ENCODE measurements around the gene RAB6A.

RAB6A gene

GRCh38 chr11:73645972-73646631, 114.8 kb downstream of the RAB6A start, which contains the start of gene PLEKHB1:
Gene PLEKHB1 (plus strand): TSS chr11:73646581. CDS start chr11:73646609, 28 bp downstream.
- no peak for TF ChIP-seq CTCF (IDR thresholded peaks at IDR 0.05; ENCODE audit: insufficient read depth, low read depth, low read length, missing control alignments)
- H3K4me3 ChIP-seq (ENCODE audit: low read depth, low read length): no peak within 1 kb of the TSS
- DNase-seq (ENCODE audit: low read depth): no peak

GRCh38 chr11:73645121-73645969, 115.5 kb downstream of the RAB6A start:
- TF ChIP-seq CTCF (IDR thresholded peaks at IDR 0.05; ENCODE audit: insufficient read depth, low read depth, low read length, missing control alignments): no peak
- H3K4me3 ChIP-seq (ENCODE audit: low read depth, low read length): no peak overlapping the region
- no peak for DNase-seq (ENCODE audit: low read depth)

- no peak overlapping the region for H3K4me3 ChIP-seq (ENCODE audit: low read depth, low read length)
- no peak for DNase-seq (ENCODE audit: low read depth)
- no peak for TF ChIP-seq CTCF (IDR thresholded peaks at IDR 0.05; ENCODE audit: insufficient read depth, low read depth, low read length, missing control alignments)
Observed at GRCh38 chr11:73641668-73642067, 119.2 kb downstream of the RAB6A start.

- no peak for DNase-seq (ENCODE audit: low read depth)
- no peak for TF ChIP-seq CTCF (IDR thresholded peaks at IDR 0.05; ENCODE audit: insufficient read depth, low read depth, low read length, missing control alignments)
- H3K4me3 ChIP-seq (ENCODE audit: low read depth, low read length): no peak overlapping the region
Observed at GRCh38 chr11:73640592-73640991, 120.3 kb downstream of the RAB6A start.

- DNase-seq (ENCODE audit: low read depth): no peak
- no peak for TF ChIP-seq CTCF (IDR thresholded peaks at IDR 0.05; ENCODE audit: insufficient read depth, low read depth, low read length, missing control alignments)
- no peak overlapping the region for H3K4me3 ChIP-seq (ENCODE audit: low read depth, low read length)
Observed at GRCh38 chr11:73637012-73637411, 123.9 kb downstream of the RAB6A start.

GRCh38 chr11:73636249-73636648, 124.6 kb downstream of the RAB6A start:
- no peak for DNase-seq (ENCODE audit: low read depth)
- H3K4me3 ChIP-seq (ENCODE audit: low read depth, low read length): no peak overlapping the region
- TF ChIP-seq CTCF (IDR thresholded peaks at IDR 0.05; ENCODE audit: insufficient read depth, low read depth, low read length, missing control alignments): no peak

All from GM12865 (cell line).